ENCODE measurements around the gene GPR31. TPM values are rescaled to one million over a fixed set of nuclear protein-coding genes. Genes with fewer than 3 reads are reported as not detected.
"Not testable (repeated sequence)": the region's sequence is repeated elsewhere in the genome, so short reads cannot be mapped to it uniquely, and the experiment has no call there.

The GPR31 gene
- not detected for total RNA-seq
- long read RNA-seq, result 0 reads

- Histone ChIP-seq H3K27me3 (ENCODE audit: low read depth) (no peaks in the 10 kb centered on the region), H3K4me1 (no peaks in the 10 kb centered on the region), H3K4me3 (no peak within 1 kb of the TSS), H3K9me3 (no peaks in the 10 kb centered on the region), H3K27ac (no peak within 1 kb of the TSS), H3K36me3 (no peaks in the 10 kb centered on the region)
- no peak for TF ChIP-seq CTCF (IDR thresholded peaks at IDR 0.05)
- intact Hi-C loops (cut with DNase I), result no loop called here
- DNase-seq (no peak), ATAC-seq (no peak)
Observed at GRCh38 chr6:167157863-167158262, at the start of gene GPR31. Gene GPR31, minus strand, starts transcription at chr6:167157980. Its CDS starts 149 bp downstream, at chr6:167157831.

- Histone ChIP-seq H3K4me3 (no peak overlapping the region), H3K4me1 (no peaks in the 10 kb centered on the region), H3K36me3 (no peaks in the 10 kb centered on the region), H3K9me3 (no peaks in the 10 kb centered on the region), H3K27me3 (ENCODE audit: low read depth) (no peaks in the 10 kb centered on the region), H3K27ac (no peak overlapping the region)
- TF ChIP-seq CTCF (IDR thresholded peaks at IDR 0.05), result no peak
- intact Hi-C loops (cut with DNase I), result no loop called here
- DNase-seq (no peak), ATAC-seq (no peak)
Observed at GRCh38 chr6:167207527-167207926, 49.7 kb upstream of the GPR31 start.

- ATAC-seq; intact Hi-C loops (cut with DNase I); H3K4me3 ChIP-seq: not testable (repeated sequence)
Observed at GRCh38 chr6:167205316-167205715, 47.5 kb upstream of the GPR31 start.

GRCh38 chr6:167204059-167204348 is 46.2 kb upstream of the GPR31 start:
- H3K27me3 ChIP-seq (ENCODE audit: low read depth); H3K4me1 ChIP-seq; H3K27ac ChIP-seq; intact Hi-C loops (cut with DNase I); DNase-seq; H3K9me3 ChIP-seq; H3K4me3 ChIP-seq; H3K36me3 ChIP-seq: not testable (repeated sequence)
- ATAC-seq, result peak; percentile 89 to 95

More at GRCh38 chr6:167205316-167205715, 47.5 kb upstream of the GPR31 start:
- not testable (repeated sequence) for H3K9me3 ChIP-seq; H3K27me3 ChIP-seq (ENCODE audit: low read depth); H3K4me1 ChIP-seq; DNase-seq; H3K36me3 ChIP-seq; H3K27ac ChIP-seq

GRCh38 chr6:167203261-167204058 is 45.7 kb upstream of the GPR31 start:
- H3K27ac ChIP-seq; intact Hi-C loops (cut with DNase I); H3K9me3 ChIP-seq; H3K4me1 ChIP-seq; H3K4me3 ChIP-seq; H3K36me3 ChIP-seq; DNase-seq; H3K27me3 ChIP-seq (ENCODE audit: low read depth): not testable (repeated sequence)
- peak; percentile 20 to 29 for ATAC-seq

GRCh38 chr6:167202613-167203012 is 44.8 kb upstream of the GPR31 start:
- DNase-seq; H3K4me1 ChIP-seq; intact Hi-C loops (cut with DNase I); H3K9me3 ChIP-seq; H3K36me3 ChIP-seq; H3K27ac ChIP-seq; H3K4me3 ChIP-seq; H3K27me3 ChIP-seq (ENCODE audit: low read depth): not testable (repeated sequence)
- ATAC-seq, result peak; percentile 9 to 55

- ATAC-seq, result no peak
- intact Hi-C loops (cut with DNase I), result no loop called here
- Histone ChIP-seq H3K4me3 (no peak overlapping the region), H3K27ac (no peak overlapping the region), H3K36me3 (no peaks in the 10 kb centered on the region), H3K9me3 (no peaks in the 10 kb centered on the region), H3K27me3 (ENCODE audit: low read depth) (no peaks in the 10 kb centered on the region), H3K4me1 (no peaks in the 10 kb centered on the region)
- DNase-seq, result no peak
- no peak for TF ChIP-seq CTCF (IDR thresholded peaks at IDR 0.05)
Observed at GRCh38 chr6:167200806-167201205, 43.0 kb upstream of the GPR31 start.

- intact Hi-C loops (cut with DNase I); H3K27ac ChIP-seq; DNase-seq; H3K4me3 ChIP-seq; H3K9me3 ChIP-seq; H3K4me1 ChIP-seq; ATAC-seq; H3K27me3 ChIP-seq (ENCODE audit: low read depth); H3K36me3 ChIP-seq: not testable (repeated sequence)
Observed at GRCh38 chr6:167195941-167196610, 38.3 kb upstream of the GPR31 start.

- H3K9me3 ChIP-seq; DNase-seq; H3K27ac ChIP-seq; H3K27me3 ChIP-seq (ENCODE audit: low read depth); H3K36me3 ChIP-seq; intact Hi-C loops (cut with DNase I); ATAC-seq; H3K4me3 ChIP-seq; H3K4me1 ChIP-seq: not testable (repeated sequence)
Observed at GRCh38 chr6:167193515-167194125, 35.8 kb upstream of the GPR31 start.

GRCh38 chr6:167191043-167191583 is 33.3 kb upstream of the GPR31 start:
- H3K4me1 ChIP-seq; H3K36me3 ChIP-seq; ATAC-seq; DNase-seq; H3K27ac ChIP-seq; H3K27me3 ChIP-seq (ENCODE audit: low read depth); H3K9me3 ChIP-seq; H3K4me3 ChIP-seq; intact Hi-C loops (cut with DNase I): not testable (repeated sequence)
